ENCODE data around the gene TRIM3.

DNA sequence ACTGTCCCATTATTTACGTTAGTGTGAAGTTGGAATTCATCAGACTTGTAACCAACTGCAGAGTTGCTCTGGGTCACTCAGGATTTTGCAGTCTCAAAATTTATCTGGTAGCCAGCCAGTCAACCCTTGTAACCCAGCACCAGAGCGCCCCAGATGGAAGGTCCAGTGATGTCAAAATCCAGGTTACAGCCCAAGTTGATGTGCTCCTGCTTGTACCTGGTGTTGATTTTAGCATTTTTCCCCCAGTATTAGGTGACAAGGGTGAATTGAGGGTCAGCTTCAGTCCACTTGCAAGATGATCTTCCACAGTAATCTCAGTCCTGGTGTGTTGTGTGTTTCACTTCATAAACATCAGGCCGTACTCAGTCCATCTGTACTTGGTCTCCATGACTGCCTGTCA, 15.1 kb upstream of the TRIM3 start:
- TF ChIP-seq, protein P1, sequence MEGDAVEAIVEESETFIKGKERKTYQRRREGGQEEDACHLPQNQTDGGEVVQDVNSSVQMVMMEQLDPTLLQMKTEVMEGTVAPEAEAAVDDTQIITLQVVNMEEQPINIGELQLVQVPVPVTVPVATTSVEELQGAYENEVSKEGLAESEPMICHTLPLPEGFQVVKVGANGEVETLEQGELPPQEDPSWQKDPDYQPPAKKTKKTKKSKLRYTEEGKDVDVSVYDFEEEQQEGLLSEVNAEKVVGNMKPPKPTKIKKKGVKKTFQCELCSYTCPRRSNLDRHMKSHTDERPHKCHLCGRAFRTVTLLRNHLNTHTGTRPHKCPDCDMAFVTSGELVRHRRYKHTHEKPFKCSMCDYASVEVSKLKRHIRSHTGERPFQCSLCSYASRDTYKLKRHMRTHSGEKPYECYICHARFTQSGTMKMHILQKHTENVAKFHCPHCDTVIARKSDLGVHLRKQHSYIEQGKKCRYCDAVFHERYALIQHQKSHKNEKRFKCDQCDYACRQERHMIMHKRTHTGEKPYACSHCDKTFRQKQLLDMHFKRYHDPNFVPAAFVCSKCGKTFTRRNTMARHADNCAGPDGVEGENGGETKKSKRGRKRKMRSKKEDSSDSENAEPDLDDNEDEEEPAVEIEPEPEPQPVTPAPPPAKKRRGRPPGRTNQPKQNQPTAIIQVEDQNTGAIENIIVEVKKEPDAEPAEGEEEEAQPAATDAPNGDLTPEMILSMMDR (IDR thresholded peaks at IDR 0.05; ENCODE audit: low read depth, low read length, poor library complexity, severe bottlenecking), result no peak
- no peak for TF ChIP-seq EZH2phosphoT487 (IDR thresholded peaks at IDR 0.05; ENCODE audit: borderline replicate concordance, low read length)
